ENCODE measurements around the gene TRAPPC11. TPM values are rescaled to one million over a fixed set of nuclear protein-coding genes. Genes with fewer than 3 reads are reported as not detected.
"Not testable (repeated sequence)": the region's sequence is repeated elsewhere in the genome, so short reads cannot be mapped to it uniquely, and the experiment has no call there.

TRAPPC11 gene
- total RNA-seq, 1 experiment from 2014 or later: 21.1 TPM

DNA sequence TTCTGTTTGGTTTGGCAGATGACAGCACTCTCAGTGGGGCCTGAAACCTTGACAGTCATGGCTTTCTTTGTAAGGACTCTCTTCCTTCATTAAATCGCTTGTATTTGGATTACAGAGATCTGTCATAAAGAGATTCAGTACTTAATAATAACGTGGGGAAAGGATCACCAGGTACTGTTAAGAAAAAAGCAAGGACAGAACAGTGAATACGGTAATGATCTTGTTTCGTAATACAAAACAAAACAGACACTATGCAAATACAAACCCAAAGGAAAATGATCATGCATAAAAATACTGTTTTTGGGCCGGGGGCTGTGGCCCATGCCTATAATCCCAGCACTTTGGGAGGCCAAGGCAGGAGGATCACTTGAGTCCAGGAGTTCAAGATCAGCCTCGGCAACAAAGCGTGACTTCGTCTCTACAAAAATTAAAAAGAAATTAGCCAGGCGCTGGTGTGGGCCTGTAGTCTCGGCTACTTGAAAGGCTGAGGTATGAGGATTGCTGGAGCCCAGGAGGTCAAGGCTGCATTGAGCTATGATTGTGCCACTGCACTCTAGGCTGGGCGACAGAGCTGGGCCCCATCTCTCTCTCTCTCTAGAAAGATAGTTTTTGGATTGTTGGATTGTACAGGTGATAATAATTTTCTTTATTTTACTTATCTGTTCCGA, 64.6 kb downstream of the TRAPPC11 start:
- POLR2A ChIA-PET: no interaction called here
- Histone ChIP-seq H3K9me3 (ENCODE audit: control insufficient read depth, insufficient read depth, low read depth, low read length) (no peaks in the 10 kb centered on the region), H3K4me3 (ENCODE audit: low read depth in 2 of 2, low read length in 2 of 2) (no peak overlapping the region), H3K4me1 (ENCODE audit: control insufficient read depth, insufficient read depth, low read length) (peaks cover 6% of the 10 kb centered on the region; the same call in 1 of the 2 replicates), H3K27me3 (ENCODE audit: control insufficient read depth, insufficient read depth, low read length) (no peaks in the 10 kb centered on the region), H3K36me3 (ENCODE audit: control insufficient read depth, insufficient read depth, low read length) (no peaks in the 10 kb centered on the region), H3K27ac (ENCODE audit: low read length) (no peak overlapping the region)
- in situ Hi-C loops (cut with HindIII; ENCODE audit: low pct_unique_long_range_greater_than_20kb, low sequenced_read_pairs) (no loop called here), intact Hi-C loops (cut with micrococcal nuclease; ENCODE audit: unreplicated experiment) (loop anchor here (5.0 kb wide), 1 partner anchor 251 kb away; no protein-coding TSS in a partner anchor)
- no peak for ATAC-seq
- no peak for DNase-seq (ENCODE audit: low read depth, low spot score)
- no TSS peak for BruUV-seq (replicated peaks)
- CTCF ChIA-PET: no interaction called here
- TF ChIP-seq POLR2AphosphoS5 (IDR thresholded peaks at IDR 0.05; ENCODE audit: low read depth, low read length): no peak
- TF ChIP-seq, protein P1, sequence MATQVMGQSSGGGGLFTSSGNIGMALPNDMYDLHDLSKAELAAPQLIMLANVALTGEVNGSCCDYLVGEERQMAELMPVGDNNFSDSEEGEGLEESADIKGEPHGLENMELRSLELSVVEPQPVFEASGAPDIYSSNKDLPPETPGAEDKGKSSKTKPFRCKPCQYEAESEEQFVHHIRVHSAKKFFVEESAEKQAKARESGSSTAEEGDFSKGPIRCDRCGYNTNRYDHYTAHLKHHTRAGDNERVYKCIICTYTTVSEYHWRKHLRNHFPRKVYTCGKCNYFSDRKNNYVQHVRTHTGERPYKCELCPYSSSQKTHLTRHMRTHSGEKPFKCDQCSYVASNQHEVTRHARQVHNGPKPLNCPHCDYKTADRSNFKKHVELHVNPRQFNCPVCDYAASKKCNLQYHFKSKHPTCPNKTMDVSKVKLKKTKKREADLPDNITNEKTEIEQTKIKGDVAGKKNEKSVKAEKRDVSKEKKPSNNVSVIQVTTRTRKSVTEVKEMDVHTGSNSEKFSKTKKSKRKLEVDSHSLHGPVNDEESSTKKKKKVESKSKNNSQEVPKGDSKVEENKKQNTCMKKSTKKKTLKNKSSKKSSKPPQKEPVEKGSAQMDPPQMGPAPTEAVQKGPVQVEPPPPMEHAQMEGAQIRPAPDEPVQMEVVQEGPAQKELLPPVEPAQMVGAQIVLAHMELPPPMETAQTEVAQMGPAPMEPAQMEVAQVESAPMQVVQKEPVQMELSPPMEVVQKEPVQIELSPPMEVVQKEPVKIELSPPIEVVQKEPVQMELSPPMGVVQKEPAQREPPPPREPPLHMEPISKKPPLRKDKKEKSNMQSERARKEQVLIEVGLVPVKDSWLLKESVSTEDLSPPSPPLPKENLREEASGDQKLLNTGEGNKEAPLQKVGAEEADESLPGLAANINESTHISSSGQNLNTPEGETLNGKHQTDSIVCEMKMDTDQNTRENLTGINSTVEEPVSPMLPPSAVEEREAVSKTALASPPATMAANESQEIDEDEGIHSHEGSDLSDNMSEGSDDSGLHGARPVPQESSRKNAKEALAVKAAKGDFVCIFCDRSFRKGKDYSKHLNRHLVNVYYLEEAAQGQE (IDR thresholded peaks at IDR 0.05; ENCODE audit: insufficient read depth in 1 of 2, low read depth in 2 of 2, low read length in 1 of 2): no peak
- no peak for TF ChIP-seq TCF7L2 (IDR thresholded peaks at IDR 0.05; ENCODE audit: low read depth, low read length)
- no peak for TF ChIP-seq SIN3A (IDR thresholded peaks at IDR 0.05; ENCODE audit: borderline replicate concordance, insufficient read depth, low read depth, low read length)
- TF ChIP-seq, protein P2, sequence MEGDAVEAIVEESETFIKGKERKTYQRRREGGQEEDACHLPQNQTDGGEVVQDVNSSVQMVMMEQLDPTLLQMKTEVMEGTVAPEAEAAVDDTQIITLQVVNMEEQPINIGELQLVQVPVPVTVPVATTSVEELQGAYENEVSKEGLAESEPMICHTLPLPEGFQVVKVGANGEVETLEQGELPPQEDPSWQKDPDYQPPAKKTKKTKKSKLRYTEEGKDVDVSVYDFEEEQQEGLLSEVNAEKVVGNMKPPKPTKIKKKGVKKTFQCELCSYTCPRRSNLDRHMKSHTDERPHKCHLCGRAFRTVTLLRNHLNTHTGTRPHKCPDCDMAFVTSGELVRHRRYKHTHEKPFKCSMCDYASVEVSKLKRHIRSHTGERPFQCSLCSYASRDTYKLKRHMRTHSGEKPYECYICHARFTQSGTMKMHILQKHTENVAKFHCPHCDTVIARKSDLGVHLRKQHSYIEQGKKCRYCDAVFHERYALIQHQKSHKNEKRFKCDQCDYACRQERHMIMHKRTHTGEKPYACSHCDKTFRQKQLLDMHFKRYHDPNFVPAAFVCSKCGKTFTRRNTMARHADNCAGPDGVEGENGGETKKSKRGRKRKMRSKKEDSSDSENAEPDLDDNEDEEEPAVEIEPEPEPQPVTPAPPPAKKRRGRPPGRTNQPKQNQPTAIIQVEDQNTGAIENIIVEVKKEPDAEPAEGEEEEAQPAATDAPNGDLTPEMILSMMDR (IDR thresholded peaks at IDR 0.05): no peak

DNA sequence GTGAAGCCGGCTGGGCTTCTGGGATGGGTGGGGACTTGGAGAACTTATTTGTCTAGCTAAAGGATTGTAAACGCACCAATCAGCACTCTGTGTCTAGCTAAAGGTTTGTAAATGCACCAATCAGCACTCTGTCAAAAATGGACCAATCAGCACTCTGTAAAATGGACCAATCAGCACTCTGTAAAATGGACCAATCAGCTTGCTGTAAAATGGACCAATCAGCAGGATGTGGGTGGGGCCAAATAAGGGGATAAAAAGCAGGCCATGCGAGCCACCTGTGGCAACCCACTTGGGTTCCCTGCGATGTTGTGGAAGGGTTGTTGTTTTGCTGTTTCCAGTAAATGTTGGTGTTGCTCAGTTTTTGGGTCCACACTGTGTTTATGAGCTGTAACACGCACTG, 66.5 kb downstream of the TRAPPC11 start:
- in situ Hi-C loops (cut with HindIII; ENCODE audit: low pct_unique_long_range_greater_than_20kb, low sequenced_read_pairs); H3K9me3 ChIP-seq (ENCODE audit: control insufficient read depth, insufficient read depth, low read depth, low read length); H3K36me3 ChIP-seq (ENCODE audit: control insufficient read depth, insufficient read depth, low read length); H3K4me1 ChIP-seq (ENCODE audit: control insufficient read depth, insufficient read depth, low read length); H3K4me3 ChIP-seq (ENCODE audit: low read depth in 2 of 2, low read length in 2 of 2); DNase-seq (ENCODE audit: low read depth, low spot score); H3K27me3 ChIP-seq (ENCODE audit: control insufficient read depth, insufficient read depth, low read length); intact Hi-C loops (cut with micrococcal nuclease; ENCODE audit: unreplicated experiment); BruUV-seq (replicated peaks); POLR2A ChIA-PET; H3K27ac ChIP-seq (ENCODE audit: low read length); ATAC-seq; CTCF ChIA-PET: not testable (repeated sequence)

DNA sequence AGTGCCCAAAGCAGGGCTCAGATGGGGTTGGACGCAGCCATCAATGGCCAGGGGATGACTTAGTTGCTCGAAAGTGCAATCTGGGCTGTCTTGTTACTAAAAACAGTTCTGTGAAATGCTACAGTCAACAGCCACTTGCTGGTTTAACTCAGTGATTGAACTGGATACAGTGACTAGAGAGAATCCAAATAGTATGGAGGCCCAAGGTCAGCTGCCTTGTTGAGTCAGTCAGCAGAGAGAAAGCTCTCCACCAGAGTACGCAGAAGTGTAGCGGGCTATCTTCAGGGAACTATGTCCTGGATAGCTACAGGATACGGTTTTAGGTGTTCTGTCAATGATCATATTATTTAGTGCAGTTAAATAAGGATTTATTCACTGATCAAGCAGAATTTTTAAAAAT, 68.4 kb downstream of the TRAPPC11 start:
- intact Hi-C loops (cut with micrococcal nuclease; ENCODE audit: unreplicated experiment): no loop called here

More for the DNA sequence above, 68.4 kb downstream of the TRAPPC11 start:
- BruUV-seq (replicated peaks): no TSS peak
- TF ChIP-seq, protein P1 (IDR thresholded peaks at IDR 0.05; ENCODE audit: insufficient read depth in 1 of 2, low read depth in 2 of 2, low read length in 1 of 2): no peak
- TF ChIP-seq, protein P2 (IDR thresholded peaks at IDR 0.05): no peak
- no peak for TF ChIP-seq TCF7L2 (IDR thresholded peaks at IDR 0.05; ENCODE audit: low read depth, low read length)
- no peak for TF ChIP-seq POLR2AphosphoS5 (IDR thresholded peaks at IDR 0.05; ENCODE audit: low read depth, low read length)
- no peak for TF ChIP-seq SIN3A (IDR thresholded peaks at IDR 0.05; ENCODE audit: borderline replicate concordance, insufficient read depth, low read depth, low read length)
- Histone ChIP-seq H3K4me3 (ENCODE audit: low read depth in 2 of 2, low read length in 2 of 2) (no peak overlapping the region), H3K4me1 (ENCODE audit: control insufficient read depth, insufficient read depth, low read length) (no peaks in the 10 kb centered on the region), H3K27me3 (ENCODE audit: control insufficient read depth, insufficient read depth, low read length) (no peaks in the 10 kb centered on the region), H3K9me3 (ENCODE audit: control insufficient read depth, insufficient read depth, low read depth, low read length) (no peaks in the 10 kb centered on the region), H3K36me3 (ENCODE audit: control insufficient read depth, insufficient read depth, low read length) (no peaks in the 10 kb centered on the region), H3K27ac (ENCODE audit: low read length) (no peak overlapping the region)
- ChIA-PET POLR2A (no interaction called here), CTCF (no interaction called here)
- no peak for DNase-seq (ENCODE audit: low read depth, low spot score)
- in situ Hi-C loops (cut with HindIII; ENCODE audit: low pct_unique_long_range_greater_than_20kb, low sequenced_read_pairs): no loop called here
- ATAC-seq: no peak

All from Panc1 (cell line).